Stimulated activated CD4-positive, alpha-beta T cell treated with anti-CD3 and anti-CD28 coated beads, Interleukin-2, amount 100 ng/mL, for 48 hours (primary cell): ENCODE data around the gene NCKAP5.

Experiments
- DNase-seq, 2 donors: peaks; one replicate each; pipeline ENCODE4 v3.0.0-alpha.2; 2020

Gene NCKAP5

DNA sequence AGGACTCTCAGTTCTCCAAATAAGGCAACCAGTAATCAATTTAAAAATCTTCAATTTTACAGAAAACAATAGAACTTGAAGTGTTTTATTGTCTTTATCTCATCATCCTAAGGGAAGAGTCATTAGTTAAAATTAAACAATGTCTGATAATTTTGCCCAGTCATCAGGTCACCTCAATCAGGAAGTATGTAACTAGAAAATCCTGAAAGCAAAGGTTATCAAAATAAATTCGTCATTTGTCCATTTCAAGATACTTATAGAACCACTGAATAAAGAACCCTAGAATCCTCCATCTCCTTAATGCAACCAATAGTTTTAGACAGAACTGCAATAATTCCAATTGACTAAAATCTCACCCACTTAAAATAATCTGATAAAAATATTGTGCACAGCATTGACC is 115.2 kb downstream of the NCKAP5 start:
- DNase-seq: no peak

DNA sequence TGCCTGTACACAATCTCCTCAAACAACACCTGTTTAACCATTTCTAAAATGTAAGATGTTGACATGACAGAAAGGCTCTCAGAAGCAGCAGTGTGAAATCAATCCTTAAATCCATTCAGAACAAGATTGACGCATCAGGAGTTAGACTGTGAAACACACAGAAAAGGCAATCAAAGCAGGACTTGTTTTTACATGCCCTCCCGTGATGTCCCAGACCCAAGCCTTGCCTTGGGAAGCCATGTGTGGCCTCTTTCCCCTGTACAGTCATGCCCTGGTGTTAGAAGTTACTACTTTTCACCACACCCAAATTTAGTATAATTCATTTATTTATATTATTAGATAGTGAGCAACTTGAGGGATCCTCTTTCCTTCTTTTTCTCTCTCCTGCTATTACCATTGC is 115.7 kb downstream of the NCKAP5 start:
- DNase-seq: no peak

DNA sequence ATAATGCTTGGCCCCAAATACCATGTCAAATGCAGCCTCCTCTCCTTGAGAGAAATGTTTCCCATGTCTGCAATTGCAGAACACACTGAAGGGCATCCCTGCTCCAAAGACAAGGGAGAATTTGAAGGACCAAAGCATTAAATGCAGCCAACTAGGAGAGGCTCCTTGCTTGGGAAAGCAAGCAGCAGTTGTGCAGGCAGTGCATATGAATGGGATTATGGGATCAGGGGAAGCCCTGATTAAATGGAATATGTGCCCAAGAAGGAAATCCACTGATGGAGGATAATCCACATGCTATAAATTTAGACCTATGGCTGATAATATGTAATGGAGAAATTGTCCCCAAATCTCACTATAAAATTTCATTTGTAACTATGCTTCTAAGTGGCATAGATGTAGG is 116.1 kb downstream of the NCKAP5 start:
- DNase-seq: no peak

DNA sequence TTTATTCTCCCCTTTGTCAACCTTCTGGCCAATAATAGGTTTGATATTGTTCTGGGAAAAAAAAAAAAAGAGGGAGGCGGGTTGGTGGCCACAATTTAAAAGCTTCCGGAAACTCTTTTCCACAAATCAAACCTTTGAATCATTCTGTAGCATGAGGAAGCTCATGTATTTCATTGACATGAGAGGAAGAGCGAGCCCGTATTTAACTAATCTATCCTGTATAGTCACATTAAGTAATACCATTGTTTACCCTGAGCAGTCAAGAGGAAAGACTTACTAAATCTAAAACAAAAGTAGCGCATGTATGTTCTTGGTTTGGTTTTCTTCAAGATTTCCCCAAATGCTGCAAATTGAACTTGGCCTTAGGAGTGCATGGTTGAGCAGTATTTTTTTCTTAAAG is 120.1 kb downstream of the NCKAP5 start:
- no peak for DNase-seq

DNA sequence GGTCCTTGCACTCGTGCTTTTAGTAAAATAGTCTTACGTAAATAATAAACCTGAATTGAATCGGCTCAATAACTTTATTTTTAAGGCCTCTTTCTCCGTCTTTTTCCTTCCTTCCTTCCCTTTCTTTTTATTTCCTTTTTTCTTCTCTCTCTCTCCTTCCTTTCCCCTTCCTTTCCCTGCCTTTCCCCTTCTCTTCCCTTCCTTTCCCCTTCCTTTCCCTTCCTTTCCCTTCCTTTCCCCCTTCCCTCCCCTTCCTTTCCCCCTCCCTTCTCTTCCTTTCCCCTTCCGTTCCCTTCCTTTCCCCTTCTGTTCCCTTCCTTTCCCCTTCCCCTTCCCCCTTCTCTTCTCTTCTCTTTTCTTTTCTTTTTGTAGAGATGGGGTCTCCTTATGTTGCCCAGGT is 121.0 kb downstream of the NCKAP5 start:
- no peak for DNase-seq

DNA sequence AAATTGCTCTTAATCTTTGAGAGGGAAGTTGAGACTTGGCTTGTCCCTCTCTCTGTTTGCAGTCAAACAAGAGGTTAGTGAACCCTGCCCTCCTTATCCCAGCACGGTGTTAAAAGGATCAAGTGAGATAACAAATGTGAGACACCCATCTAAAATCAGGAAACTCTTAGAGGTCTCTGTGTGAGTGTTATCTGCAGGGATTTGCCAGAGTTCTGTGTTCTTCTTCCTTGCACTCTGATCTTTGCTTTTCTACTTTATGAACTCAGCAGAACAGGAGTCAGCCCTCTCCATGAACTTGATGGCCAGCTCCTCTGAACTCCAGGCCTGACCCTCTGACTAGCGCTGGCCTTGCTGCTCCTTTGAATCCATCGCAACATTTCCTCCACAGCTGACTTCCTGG is 123.8 kb downstream of the NCKAP5 start:
- DNase-seq: no peak

DNA sequence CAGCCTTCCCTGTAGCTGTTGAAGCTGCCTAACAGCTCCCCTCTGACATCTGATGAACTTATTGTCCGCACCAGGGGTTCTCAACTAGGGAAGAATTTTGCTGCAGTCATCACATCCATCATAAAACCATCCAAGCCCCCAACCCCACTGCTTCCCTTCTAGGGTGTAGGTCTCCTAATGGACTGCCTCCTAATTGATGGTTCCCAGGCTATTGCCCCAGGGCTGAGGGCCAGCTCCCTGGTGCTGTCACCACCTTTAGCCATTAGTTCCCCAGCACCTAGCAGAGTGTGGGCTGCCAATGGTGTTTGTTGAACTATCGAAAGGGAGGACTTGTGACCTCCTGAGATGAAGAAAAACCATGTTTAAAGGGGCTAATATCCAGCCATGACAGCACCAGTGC is 125.9 kb downstream of the NCKAP5 start:
- no peak for DNase-seq

DNA sequence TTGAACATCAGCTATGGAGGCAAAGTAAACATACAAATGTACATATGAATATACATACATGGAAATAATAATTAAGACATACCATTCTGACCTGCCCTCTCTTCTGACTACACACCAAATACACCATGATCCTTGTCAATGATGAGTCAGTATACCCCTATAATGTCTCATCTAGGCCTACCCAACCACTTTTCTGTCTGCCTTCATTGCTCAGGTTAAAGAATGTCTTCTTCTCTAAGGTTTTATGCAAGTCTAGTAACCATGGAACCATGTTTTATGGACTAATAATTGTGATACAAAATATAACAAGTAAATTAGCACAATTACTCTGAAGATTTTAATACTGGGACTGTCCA is 128.7 kb downstream of the NCKAP5 start:
- DNase-seq: no peak

DNA sequence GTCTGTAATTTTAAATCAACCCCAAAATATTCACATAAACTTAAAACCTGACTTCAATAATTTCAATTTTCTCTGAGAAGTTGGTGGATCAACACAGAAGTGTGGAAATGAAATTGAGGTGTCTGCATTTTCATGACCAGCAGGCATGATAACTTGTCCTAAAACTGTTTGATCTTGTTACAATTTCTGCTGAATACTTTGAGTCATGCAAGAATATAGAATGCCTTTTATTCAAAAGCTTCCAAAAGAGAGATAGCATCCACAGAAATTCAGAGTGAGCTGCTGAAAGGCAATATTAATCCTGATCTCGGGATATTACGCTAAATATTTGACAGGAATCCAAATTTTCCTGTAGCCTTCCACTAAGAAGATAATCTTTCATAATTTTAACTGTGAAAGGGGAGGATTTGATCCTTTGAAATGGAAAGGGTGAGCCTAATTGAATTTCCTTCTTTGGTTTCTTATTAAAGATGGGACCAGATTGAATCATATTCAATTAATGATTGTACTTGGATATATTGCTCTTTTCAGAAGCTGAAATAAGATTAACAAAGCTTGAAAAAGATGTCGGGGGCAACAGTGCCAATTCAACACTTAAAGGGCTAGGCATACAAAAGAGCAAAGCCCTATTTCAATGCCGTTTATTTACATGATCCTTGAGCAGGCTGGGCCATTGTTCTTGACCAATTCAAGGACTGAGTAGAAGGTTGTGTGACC is 129.3 kb downstream of the NCKAP5 start:
- DNase-seq: no peak

DNA sequence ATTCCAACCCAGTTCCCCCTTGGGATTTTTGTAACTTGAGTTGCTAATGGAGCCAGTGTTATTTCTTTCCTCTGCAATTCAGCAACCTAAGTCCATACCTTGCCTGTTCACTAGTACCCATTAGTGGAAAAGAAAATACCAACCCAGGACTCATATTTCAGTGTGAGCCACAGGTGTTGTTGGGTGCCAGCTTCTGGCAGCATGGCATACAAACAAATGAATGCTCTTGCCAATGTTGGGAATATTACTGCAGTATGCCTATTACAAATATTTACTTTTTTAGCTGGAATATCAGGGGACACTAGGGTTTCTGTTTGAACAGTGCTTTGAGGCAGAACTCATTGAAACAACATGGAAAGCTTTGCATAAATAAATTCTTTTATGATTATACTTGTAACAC is 130.2 kb downstream of the NCKAP5 start:
- DNase-seq: no peak

DNA sequence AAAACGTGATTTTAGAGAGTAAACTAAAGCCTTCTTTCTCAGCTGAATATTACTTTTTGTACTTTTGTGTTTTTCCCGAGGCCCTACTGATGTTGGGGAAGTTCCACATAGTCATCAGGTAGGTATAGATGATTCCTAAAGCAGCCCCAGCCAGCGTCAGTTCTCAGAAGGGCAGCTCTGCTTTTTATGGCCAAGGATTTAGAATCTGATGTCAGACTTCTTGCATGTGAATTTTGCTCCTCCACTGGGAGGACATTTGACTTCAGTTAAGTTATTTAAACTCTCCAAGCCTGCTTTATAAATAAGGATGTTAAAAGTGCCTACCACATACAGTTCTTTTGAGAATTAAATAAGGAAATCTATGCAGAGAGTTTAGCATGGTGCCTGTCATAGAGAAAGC is 130.8 kb downstream of the NCKAP5 start:
- DNase-seq: no peak

DNA sequence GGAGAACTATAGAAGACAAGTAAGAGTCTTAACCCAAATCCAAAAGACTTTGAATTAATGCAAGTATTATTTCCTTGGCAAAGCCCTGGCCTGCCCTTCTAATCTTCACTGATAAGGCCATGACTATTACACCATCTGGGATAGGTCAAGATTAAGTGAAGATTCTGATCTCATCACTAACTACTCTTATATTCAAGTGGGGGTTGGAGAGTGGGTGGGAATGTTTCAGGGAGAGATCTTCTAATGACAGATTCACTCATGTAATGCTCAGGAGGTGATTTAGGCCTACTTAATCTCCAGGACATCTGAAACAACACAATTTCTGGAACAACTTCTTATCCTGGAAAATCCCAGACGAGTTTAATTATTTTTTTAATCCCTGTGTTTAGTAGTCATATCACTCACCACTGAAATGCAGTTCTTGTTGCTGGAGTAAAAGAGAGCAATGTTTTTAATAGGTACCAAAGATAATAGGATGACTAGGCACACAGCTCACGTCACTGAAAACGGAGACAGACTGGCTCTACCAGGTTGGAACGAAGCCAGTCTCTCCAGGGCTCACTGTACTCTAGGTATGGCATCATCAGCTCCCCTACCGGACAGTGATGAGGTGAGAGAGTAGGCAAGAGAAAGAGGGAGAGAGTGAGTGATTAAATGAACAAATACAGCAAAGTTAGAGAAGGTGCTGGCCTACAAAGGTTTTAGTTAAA is 133.1 kb downstream of the NCKAP5 start:
- DNase-seq: no peak

DNA sequence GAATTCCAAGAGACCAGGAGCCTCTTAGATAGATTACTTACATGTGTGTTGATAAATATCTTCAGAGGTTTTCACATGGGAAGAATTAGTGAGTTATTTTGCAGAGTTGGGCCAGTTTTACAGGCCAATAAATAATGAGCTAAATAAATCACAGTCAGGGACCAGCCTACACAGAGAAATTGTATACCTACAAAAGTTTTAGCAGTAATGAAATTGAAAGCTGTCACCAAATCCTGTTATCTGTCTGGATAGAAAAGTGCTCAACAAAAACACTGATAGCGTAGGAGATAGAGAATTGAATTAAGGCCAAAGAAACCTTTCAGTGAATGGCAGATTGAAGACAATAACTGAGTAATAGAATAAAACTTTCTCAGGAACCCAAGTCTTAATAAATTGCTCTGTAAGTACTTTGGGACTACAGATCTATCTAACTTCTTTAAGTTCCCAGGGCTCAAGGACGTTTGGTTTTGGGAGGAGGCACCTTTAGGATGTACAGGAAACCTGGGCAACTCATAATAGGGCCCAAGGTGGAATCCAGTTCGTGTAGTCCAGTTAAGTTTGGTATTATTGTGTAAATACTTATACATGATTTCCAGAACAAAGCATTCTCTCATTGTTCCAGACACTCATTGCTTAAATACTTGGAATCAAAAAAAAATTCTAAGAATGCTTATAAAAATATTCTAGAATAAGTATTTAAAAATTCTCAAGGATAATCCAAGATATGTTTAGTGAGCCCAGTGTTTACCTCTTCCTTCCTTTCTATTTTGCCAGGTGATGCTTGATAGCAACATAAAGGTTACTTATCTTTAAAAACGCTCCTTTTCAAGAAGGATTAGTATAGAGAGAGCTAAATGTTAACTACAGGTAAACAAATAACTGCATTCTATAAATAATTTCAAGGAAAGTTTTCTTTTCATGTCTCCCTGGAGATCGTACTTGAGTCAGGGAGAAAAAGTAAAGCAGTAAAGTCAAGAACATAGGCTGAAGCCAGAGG is 134.5 kb downstream of the NCKAP5 start:
- DNase-seq: no peak

DNA sequence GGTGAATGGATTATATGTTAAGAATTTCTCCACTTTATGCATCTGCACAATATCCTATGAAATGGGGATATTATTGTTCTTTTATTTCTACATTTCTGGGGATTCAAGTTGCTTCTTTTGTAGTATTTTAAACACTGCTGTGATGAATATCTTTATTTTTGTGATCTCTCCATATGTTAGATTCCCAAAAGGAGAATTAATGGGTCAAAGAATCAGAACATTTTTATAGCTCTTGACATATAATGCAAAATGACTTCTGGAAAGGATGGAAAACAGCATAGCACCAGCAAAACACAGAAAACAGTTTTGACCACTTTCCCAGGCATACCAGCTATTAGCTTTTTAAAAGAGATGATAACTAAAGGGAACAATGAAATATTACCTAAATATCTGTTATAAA is 135.5 kb downstream of the NCKAP5 start:
- no peak for DNase-seq

DNA sequence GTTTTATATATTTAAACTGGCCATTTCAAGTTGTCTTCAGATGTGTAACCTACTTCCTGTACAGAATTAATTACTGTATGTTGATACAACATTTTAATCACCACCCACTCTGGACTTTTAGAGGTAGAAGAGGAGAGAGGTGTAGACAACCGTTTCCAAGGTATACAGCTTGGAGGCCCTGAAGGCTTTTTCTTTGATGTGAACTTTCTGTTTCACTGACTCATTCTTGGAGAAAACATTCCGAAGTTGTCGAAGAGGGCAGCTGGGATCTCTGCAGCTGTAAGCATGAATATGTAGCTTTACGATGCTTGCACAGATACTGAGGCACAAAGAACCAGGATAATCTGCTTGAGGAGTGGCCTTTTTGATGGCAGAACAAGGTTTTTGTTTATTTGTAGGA is 137.0 kb downstream of the NCKAP5 start:
- DNase-seq: no peak

DNA sequence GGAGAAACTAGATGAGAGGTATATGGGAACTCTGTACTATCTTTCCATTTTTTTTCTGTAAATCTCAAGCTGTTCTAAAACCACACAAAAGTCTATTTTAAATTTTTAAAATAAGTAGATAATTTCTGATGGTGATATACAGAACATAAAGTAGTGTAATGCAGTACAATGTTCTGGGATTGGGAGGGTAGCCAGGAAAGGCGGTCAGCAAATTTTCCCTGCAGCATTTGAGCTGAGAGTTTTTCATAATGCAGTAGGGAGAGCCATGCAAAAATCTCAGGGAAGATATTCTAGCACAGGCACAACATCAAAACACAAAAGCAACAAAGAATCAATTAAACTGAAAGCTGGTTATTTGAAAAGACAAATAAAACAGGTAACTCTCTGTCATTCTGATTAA is 141.5 kb downstream of the NCKAP5 start:
- DNase-seq: no peak

DNA sequence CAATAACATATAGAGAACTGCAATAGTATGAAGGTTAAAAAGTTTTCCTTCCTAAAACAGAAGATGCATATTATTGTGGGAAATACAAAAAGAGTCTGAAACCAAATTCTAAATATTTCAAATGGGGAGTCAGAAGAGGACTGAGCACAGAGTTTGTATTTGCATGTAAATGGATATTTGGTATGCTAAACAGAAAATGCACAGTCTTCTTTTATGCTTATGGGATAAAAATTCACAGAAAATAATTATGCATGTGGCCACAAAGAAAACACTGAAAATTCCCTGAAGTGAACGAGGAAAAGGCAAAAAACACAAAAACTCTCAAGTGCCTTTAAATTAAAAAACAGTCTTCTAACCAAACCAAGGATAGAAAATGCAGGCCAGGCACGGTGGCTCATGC is 142.7 kb downstream of the NCKAP5 start:
- no peak for DNase-seq

DNA sequence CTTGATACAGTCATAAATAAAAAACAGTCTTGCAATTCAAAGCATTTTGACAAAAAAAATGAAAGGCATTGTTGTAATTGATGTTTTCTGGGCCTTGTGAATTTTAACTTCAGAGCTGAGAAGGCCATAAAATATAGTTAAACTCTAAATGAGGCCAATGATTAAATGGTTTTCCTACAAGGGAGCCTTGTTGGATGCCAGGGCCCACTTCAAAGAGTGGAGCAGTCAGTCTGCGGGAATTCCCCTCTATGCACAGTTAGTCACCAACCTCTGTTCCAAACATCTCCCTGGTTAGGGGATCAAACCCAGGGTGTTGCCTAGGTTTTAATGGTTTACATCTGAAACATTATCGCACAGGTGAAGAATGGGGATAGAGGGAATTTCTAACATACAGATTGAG is 143.4 kb downstream of the NCKAP5 start:
- DNase-seq: no peak

DNA sequence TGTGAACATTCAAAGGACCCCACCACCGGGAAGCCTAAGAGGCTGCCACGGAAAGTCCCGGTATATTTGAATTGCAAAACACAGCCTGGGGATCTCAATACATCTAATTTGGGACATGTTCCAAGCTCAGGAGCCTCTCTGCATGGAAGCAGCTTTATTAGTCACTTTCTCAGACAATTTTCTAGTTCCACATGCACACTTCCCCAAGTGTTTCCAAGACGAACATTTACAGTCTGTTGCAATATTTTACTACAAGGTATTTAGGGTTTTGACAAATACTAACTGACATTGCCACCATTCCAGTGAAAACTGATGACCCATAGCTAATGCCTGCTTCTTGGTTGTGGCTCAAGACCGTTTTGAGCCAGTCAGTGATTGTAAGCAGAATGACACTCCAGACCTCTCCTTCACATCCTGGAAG is 145.3 kb downstream of the NCKAP5 start:
- DNase-seq: no peak

DNA sequence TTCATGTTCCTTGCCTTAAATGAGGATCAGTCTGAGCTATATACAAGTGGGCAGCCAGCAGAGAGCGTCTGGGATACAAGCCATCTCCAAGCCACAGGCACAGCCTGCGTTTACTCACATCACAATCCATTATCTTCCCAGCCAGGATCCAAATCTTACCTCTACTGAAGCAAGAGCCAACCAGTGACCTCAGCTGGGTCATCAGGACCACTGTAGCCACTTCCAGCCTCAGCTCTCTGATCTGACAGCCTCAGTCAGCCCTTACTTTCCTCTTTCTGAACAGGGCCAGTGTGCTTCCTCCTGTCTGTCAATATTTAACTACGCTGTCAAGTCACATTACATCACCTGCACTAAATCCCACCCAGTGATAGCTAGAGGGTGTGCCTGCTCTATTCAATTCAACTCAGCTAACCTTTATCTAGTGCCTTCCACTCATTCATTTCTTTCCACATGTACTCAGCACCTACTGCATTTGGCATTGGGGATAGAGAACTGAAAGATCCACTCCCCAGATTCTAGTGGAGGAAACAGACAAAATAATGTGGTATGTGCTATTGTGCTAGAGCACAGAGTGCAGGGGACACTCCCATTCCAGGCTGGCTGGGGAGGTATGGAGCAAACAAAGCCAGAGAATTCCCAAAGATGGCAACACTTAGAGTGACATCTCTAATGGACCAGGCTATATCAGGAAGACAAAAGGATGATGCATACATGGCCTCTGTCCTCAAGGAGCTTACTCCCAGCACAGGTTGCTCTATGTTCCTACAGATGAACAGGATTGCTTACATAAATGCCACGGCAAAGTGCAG is 146.5 kb downstream of the NCKAP5 start:
- DNase-seq: no peak

DNA sequence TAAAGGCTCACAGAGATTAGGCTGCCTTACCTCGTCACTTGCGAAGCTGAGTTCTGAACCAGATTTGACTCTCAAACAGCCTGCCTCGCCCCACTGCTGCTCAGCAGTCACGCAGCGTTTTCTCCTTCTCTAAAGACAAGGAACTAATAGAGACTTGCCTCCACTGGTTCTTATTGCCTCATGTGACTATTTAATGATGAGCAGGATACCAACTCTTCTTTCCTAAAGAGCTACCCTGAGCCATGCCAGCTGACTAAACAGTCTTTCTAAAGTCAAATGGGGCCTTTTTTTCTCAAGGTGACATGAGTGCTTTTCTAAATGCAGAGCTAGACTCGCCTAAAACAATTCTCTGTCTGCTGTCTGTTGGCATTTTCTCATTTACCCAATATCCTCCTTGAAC is 147.5 kb downstream of the NCKAP5 start:
- DNase-seq: no peak

DNA sequence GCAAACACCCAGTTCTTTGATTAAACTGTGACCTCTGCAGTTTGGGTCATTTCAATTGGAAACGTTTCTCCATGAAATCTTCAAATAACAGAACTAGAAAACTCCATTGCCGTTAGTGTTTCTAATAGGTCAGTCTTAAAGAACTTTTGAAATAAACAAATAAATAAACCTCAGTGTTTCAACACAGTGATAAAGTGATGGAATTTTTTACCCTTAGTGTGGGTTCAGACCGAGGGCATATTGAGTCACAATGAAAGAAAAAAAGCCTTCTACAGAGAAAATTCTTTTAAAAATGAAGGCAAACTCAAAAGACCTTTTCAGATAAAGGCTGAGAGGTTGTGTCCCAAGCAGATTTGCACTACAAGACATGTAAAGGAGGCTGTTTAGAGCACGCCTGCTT is 149.6 kb downstream of the NCKAP5 start:
- DNase-seq: no peak

DNA sequence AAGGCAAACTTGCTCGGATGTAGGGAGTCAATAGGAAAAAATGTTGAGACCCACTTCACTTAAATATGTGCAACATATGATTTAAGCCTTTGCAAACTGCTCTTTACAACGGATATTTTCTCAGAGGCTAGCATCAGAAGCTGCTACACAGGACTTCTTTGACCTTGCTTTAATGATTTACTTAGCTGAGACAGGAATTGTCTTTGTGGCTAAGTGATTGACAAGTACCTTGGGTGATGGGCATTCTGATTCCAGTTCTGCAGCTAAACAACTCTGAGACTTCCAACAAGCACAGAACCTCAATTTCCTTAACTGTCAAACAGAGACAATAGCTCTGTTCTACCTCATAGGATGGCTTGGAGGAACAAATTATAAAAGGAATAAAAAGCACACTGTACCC is 150.2 kb downstream of the NCKAP5 start:
- DNase-seq: no peak
